HUES48 (cell line): ENCODE data around the gene DMRTA2.

Experiments
- H3K27ac ChIP-seq: one replicate; pipeline ENCODE4 v1.7.0; 2013; ENCODE audit warnings: low read depth, low read length, inconsistent platforms
- H3K27me3 ChIP-seq: 2 replicates; pipeline ENCODE4 v1.6.1; 2013; ENCODE audit warnings: mild to moderate bottlenecking, low read length; ENCODE audit not compliant: control insufficient read depth, insufficient read depth
- H3K36me3 ChIP-seq: 2 replicates; pipeline ENCODE4 v1.6.1; 2013; ENCODE audit warnings: low read length; ENCODE audit not compliant: control insufficient read depth, insufficient read depth
- H3K4me1 ChIP-seq: 2 replicates; pipeline ENCODE4 v1.6.1; 2013; ENCODE audit warnings: mild to moderate bottlenecking, low read length; ENCODE audit not compliant: control insufficient read depth, insufficient read depth
- H3K4me3 ChIP-seq: 2 replicates; pipeline ENCODE4 v1.5.1; 2013; ENCODE audit warnings: mild to moderate bottlenecking, low read depth, low read length
- H3K9ac ChIP-seq: 2 replicates; pipeline ENCODE4 v1.6.1; 2013; ENCODE audit warnings: mild to moderate bottlenecking, low read depth, low read length, moderate library complexity
- H3K9me3 ChIP-seq: 2 replicates; pipeline ENCODE4 v1.6.1; 2013; ENCODE audit warnings: low read length; ENCODE audit not compliant: control insufficient read depth, insufficient read depth

DMRTA2 gene

DNA sequence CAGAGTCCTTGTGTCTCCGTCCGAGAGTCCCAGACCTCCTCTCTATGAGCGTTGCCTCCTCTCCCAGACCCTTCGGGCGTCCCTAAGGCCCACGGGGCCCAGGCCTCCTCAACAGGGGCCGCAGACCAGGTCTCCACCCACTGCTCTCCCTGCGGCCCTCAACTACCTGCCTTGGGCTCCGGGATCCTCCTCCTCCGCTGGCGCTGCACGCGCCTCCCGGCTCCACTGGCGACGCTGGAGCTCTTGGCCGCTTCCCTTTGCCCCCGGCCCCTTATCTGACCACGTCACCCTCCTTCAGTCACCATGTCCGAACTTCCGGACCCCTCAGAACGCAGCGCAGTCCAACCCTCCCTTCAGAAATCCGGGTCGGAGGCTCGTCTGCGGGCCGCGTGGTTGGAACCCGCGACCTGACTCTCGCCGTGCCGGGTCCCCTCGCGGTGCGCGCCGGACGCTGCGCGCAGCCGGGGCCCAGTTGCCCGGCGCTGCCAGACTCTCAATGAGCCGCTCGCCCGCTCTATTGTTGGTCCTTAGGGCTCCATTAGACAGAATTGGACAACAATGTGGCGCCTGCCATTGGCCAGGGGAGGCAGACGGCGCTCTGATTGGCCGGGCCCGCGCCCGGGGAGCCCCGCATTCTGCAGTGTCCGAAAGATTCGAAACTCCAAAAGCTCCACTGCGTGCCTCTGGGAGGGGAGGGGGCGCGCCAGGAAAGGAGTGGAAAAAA is at the start of gene DMRTA2:
DMRTA2 (minus strand) TSS at position 498 of the 724 bp plus-strand sequence. CDS start 1,907 bp downstream, outside the sequence.
- Histone ChIP-seq H3K36me3 (no peaks in the 10 kb centered on the region), H3K27ac (no peak within 1 kb of the TSS), H3K4me3 (peak within 1 kb of the TSS; percentile 47), H3K9me3 (no peaks in the 10 kb centered on the region), H3K27me3 (peaks cover 100% of the 10 kb centered on the region), H3K9ac (no peak within 1 kb of the TSS), H3K4me1 (peaks cover 36% of the 10 kb centered on the region)

DNA sequence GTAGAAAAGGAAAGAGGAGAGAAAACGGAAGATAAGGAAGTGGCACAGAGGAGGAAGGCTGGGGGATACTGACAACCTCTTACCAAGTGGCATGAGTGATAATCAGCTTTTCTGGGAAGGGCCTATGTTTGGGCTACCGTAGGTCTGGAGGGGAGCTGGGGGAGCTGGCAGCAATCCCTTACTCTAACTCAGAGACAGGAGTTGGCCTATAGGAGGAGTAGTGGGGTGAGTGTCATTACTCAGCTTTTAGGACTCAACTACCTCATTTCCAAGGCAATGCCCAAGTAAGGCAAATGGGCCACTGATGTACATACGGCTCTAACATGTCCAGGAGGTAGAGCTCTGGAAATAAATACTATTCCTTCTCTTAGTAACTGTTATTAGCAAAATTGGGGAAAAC is 48.7 kb upstream of the DMRTA2 start:
- no peaks in the 10 kb centered on the region for H3K27me3 ChIP-seq
- H3K4me1 ChIP-seq, result peaks cover 15% of the 10 kb centered on the region
- no peak overlapping the region for H3K9ac ChIP-seq

GRCh38 chr1:50462964-50463363 is 39.7 kb upstream of the DMRTA2 start:
- Histone ChIP-seq H3K36me3 (no peaks in the 10 kb centered on the region), H3K4me3 (no peak overlapping the region), H3K4me1 (no peaks in the 10 kb centered on the region), H3K27me3 (no peaks in the 10 kb centered on the region), H3K9me3 (no peaks in the 10 kb centered on the region), H3K9ac (no peak overlapping the region), H3K27ac (no peak overlapping the region)

More for the DNA sequence above, 48.7 kb upstream of the DMRTA2 start:
- Histone ChIP-seq H3K4me3 (no peak overlapping the region), H3K36me3 (no peaks in the 10 kb centered on the region), H3K9me3 (no peaks in the 10 kb centered on the region), H3K27ac (no peak overlapping the region)

- no peak overlapping the region for H3K9ac ChIP-seq
- H3K36me3 ChIP-seq, result no peaks in the 10 kb centered on the region
- no peaks in the 10 kb centered on the region for H3K9me3 ChIP-seq
- H3K4me1 ChIP-seq, result no peaks in the 10 kb centered on the region
- H3K27ac ChIP-seq, result no peak overlapping the region
- no peaks in the 10 kb centered on the region for H3K27me3 ChIP-seq
- no peak overlapping the region for H3K4me3 ChIP-seq
Measured at GRCh38 chr1:50458507-50458906, 35.3 kb upstream of the DMRTA2 start.

DNA sequence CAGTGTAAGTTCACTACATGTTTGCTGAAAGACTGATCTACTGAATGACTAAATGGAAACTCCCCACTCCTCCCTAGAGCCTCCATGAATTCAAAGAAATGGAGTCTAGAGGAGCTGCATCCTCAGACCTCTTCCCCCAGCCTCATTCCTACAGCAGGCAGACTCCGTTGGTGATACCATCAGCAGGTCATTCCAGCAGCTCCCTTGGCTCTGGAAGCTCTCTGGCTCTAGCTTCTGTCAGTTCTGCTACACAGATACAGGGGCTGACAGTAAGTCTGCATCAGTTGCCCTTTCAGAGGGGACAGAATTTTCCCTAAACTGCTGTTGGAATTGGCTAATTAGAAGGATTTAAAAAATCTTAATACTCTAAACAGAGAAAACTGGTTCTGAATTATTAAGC is 31.7 kb upstream of the DMRTA2 start:
- no peaks in the 10 kb centered on the region for H3K9me3 ChIP-seq
- no peak overlapping the region for H3K27ac ChIP-seq
- no peaks in the 10 kb centered on the region for H3K4me1 ChIP-seq
- H3K4me3 ChIP-seq, result no peak overlapping the region
- H3K36me3 ChIP-seq, result no peaks in the 10 kb centered on the region
- no peaks in the 10 kb centered on the region for H3K27me3 ChIP-seq
- no peak overlapping the region for H3K9ac ChIP-seq

DNA sequence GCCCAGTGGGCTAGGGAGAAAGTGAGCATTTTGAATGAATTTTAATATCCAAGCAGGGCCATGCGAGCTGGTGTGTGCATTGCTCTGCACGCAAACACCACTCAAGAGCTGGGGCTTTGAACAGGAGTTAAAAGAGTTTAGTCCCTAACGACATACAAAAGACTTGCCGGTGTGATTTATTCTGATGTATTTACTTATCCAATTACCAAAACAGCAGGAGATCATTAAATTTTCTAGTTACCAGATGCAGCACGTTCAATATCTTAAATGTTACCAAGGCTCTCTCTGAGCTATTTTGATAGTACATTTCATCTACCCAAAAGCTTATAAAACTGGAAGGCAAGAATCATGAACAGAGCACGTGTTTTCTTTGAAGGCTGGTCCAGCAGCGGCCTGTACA is 30.0 kb upstream of the DMRTA2 start:
- H3K4me3 ChIP-seq, result no peak overlapping the region
- H3K9me3 ChIP-seq, result no peaks in the 10 kb centered on the region
- H3K36me3 ChIP-seq, result no peaks in the 10 kb centered on the region
- H3K9ac ChIP-seq, result no peak overlapping the region
- H3K27ac ChIP-seq, result no peak overlapping the region
- H3K27me3 ChIP-seq, result no peaks in the 10 kb centered on the region
- no peaks in the 10 kb centered on the region for H3K4me1 ChIP-seq

DNA sequence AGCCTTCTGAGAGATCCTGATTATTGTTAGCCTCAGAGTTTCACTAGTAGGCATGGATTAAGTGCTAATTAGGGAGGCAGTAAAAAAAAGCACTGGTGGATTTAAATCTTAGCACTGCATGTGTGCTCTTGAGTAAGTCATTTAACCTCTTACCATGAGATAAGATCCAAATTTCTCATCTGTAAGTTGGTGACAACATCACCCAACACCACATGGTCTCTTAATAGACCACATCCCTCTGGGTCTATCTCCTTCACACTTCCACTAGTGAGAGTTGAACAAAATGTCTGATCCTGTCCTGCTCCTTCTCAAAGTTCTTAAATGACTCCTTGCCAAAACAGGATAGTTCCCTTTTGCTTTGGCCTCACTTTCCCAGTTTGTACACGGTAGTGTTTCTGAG is 29.5 kb upstream of the DMRTA2 start:
- no peaks in the 10 kb centered on the region for H3K9me3 ChIP-seq
- H3K4me1 ChIP-seq, result no peaks in the 10 kb centered on the region
- H3K9ac ChIP-seq, result no peak overlapping the region
- no peak overlapping the region for H3K4me3 ChIP-seq
- no peaks in the 10 kb centered on the region for H3K27me3 ChIP-seq
- no peaks in the 10 kb centered on the region for H3K36me3 ChIP-seq
- H3K27ac ChIP-seq, result no peak overlapping the region

GRCh38 chr1:50450861-50451653 is 27.8 kb upstream of the DMRTA2 start:
- no peak overlapping the region for H3K9ac ChIP-seq
- no peak overlapping the region for H3K27ac ChIP-seq
- H3K27me3 ChIP-seq, result no peaks in the 10 kb centered on the region
- H3K4me3 ChIP-seq, result no peak overlapping the region
- no peaks in the 10 kb centered on the region for H3K4me1 ChIP-seq
- H3K36me3 ChIP-seq, result no peaks in the 10 kb centered on the region
- no peaks in the 10 kb centered on the region for H3K9me3 ChIP-seq

GRCh38 chr1:50447961-50448360 is 24.7 kb upstream of the DMRTA2 start:
- Histone ChIP-seq H3K27ac (no peak overlapping the region), H3K4me3 (no peak overlapping the region), H3K36me3 (no peaks in the 10 kb centered on the region), H3K9ac (no peak overlapping the region), H3K4me1 (no peaks in the 10 kb centered on the region), H3K9me3 (no peaks in the 10 kb centered on the region), H3K27me3 (no peaks in the 10 kb centered on the region)

DNA sequence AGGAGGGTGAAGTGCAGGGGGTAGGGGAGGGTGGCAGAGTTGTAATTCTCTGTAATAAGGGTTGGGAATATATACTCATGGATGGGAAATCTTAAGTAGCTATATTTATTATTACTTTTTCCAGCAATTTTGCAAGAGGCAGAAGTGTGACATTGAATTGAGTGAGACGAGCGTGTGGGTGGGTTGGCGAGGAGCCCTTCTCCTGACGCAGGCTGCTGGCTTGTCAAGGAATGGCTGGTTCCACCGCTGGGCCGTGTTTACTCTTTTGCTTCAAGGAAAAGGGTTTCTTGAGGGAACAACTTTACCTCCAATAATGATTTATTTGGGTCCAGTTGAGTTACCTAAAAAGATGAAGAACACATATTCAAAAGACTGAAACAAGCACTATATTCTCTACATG is 17.9 kb upstream of the DMRTA2 start:
- Histone ChIP-seq H3K27me3 (no peaks in the 10 kb centered on the region), H3K27ac (no peak overlapping the region), H3K4me3 (no peak overlapping the region), H3K4me1 (no peaks in the 10 kb centered on the region), H3K9ac (no peak overlapping the region), H3K9me3 (no peaks in the 10 kb centered on the region), H3K36me3 (peaks cover 6% of the 10 kb centered on the region; the same call in 1 of the 2 replicates)

- Histone ChIP-seq H3K9me3 (no peaks in the 10 kb centered on the region), H3K4me1 (no peaks in the 10 kb centered on the region), H3K27me3 (peaks cover 10% of the 10 kb centered on the region), H3K27ac (no peak overlapping the region), H3K36me3 (peaks cover 6% of the 10 kb centered on the region; the same call in 1 of the 2 replicates), H3K9ac (no peak overlapping the region), H3K4me3 (no peak overlapping the region)
Measured at GRCh38 chr1:50438945-50439344, 15.7 kb upstream of the DMRTA2 start.
